Measurements from ENCODE around the gene POGK.
A peak's percentile ranks its signal among the peaks of the same experiment; 100 is the strongest.
"Not testable (repeated sequence)": the region's sequence is repeated elsewhere in the genome, so short reads cannot be mapped to it uniquely, and the experiment has no call there.

Gene POGK

GRCh38 chr1:166857995-166858394 lies 18.7 kb downstream of the POGK start:
- no peak for DNase-seq

- no peak for DNase-seq
These were observed 19.6 kb downstream of the POGK start for GRCh38 chr1:166858726-166859419.

- no peak for DNase-seq
These were observed 20.3 kb downstream of the POGK start for GRCh38 chr1:166859597-166859996.

GRCh38 chr1:166865926-166866325 lies 26.7 kb downstream of the POGK start:
- no peak for DNase-seq

- DNase-seq: no peak
These were observed 29.4 kb downstream of the POGK start for GRCh38 chr1:166868639-166869038.

GRCh38 chr1:166869318-166870099 lies 30.2 kb downstream of the POGK start:
- DNase-seq: no peak

GRCh38 chr1:166870584-166870983 lies 31.3 kb downstream of the POGK start:
- DNase-seq: no peak

- peak; percentile 13 for DNase-seq
These were observed 35.2 kb downstream of the POGK start for GRCh38 chr1:166874464-166874863.

GRCh38 chr1:166875302-166875733 lies 36.0 kb downstream of the POGK start:
- peak; percentile 48 for DNase-seq

GRCh38 chr1:166875734-166876539 lies 36.7 kb downstream of the POGK start, which contains the start of gene TADA1:
TSS of gene TADA1 (minus strand) at chr1:166876264. CDS start at chr1:166876233, 31 bp downstream.
- peak; percentile 100 for DNase-seq

GRCh38 chr1:166876540-166876838 lies 37.2 kb downstream of the POGK start:
- DNase-seq: no peak

- not testable (repeated sequence) for DNase-seq
These were observed 39.1 kb downstream of the POGK start for GRCh38 chr1:166878173-166878917.

- DNase-seq: peak; percentile 33
These were observed 43.6 kb downstream of the POGK start for GRCh38 chr1:166882893-166883292.

- DNase-seq: no peak
These were observed 44.9 kb downstream of the POGK start for GRCh38 chr1:166884040-166884642.

- no peak for DNase-seq
These were observed 45.7 kb downstream of the POGK start for GRCh38 chr1:166884971-166885370.

GRCh38 chr1:166888373-166889111 lies 49.3 kb downstream of the POGK start:
- peak; percentile 19 for DNase-seq

- DNase-seq: no peak
These were observed 50.5 kb downstream of the POGK start for GRCh38 chr1:166889776-166890175.

- no peak for DNase-seq
These were observed 56.5 kb downstream of the POGK start for GRCh38 chr1:166895766-166896165.

- DNase-seq: no peak
These were observed 60.5 kb downstream of the POGK start for GRCh38 chr1:166899769-166900168.

- DNase-seq: no peak
These were observed 61.7 kb downstream of the POGK start for GRCh38 chr1:166900987-166901386.

- DNase-seq: peak; percentile 7
These were observed 63.0 kb downstream of the POGK start for GRCh38 chr1:166902279-166902678.

GRCh38 chr1:166903232-166903631 lies 64.0 kb downstream of the POGK start:
- DNase-seq: no peak

Data from NCI-H69 (cell line).